GM12892 (cell line): Measurements from ENCODE around the gene SERTAD4.

Source experiments
- DNase-seq: peaks from one replicate; pipeline ENCODE4 v3.0.0; 2011; ENCODE audit not compliant: insufficient read length
- FAIRE-seq: peaks from 2 replicates; lab custom pipeline; 2011; peaks lifted over from hg19 to GRCh38; lab: Jason Lieb, UNC
- POLR2A ChIP-seq: IDR thresholded peaks from 2 replicates; pipeline ENCODE4 v1.6.1; 2011; ENCODE audit warnings: low read depth, low read length, control low read depth
- POLR2AphosphoS5 ChIP-seq: IDR thresholded peaks from 2 replicates; pipeline ENCODE4 v1.6.1; 2011; ENCODE audit warnings: low read depth, low read length, control low read depth
- TAF1 ChIP-seq: IDR thresholded peaks from 2 replicates; pipeline ENCODE4 v1.6.1; 2011; ENCODE audit warnings: low read depth, mild to moderate bottlenecking, control low read depth, low read length, borderline replicate concordance

The SERTAD4 gene

DNA sequence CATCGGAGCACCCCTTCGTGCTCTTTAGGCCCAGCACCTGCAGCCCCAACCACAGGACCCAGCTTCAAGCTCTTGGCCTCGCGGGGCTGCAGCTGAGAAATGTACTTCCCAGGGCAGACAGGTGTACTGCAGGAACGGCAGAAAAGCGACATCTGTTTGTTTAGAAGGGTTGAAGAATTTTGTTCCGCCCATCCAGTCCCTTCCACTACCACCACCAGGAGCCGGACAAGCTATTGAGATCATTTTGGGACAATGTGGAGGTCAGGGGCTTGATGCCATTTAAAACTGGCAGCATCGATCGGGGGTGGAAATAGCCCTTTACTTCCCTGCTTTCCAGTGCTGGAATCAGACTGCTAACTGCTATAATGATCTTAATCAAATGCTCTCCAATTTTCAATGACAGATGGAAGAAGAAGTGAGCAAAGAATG lies 1.7 kb downstream of the SERTAD4 start:
- no peak for DNase-seq
- TF ChIP-seq POLR2AphosphoS5 (no peak), POLR2A (no peak), TAF1 (no peak)
- no peak for FAIRE-seq

DNA sequence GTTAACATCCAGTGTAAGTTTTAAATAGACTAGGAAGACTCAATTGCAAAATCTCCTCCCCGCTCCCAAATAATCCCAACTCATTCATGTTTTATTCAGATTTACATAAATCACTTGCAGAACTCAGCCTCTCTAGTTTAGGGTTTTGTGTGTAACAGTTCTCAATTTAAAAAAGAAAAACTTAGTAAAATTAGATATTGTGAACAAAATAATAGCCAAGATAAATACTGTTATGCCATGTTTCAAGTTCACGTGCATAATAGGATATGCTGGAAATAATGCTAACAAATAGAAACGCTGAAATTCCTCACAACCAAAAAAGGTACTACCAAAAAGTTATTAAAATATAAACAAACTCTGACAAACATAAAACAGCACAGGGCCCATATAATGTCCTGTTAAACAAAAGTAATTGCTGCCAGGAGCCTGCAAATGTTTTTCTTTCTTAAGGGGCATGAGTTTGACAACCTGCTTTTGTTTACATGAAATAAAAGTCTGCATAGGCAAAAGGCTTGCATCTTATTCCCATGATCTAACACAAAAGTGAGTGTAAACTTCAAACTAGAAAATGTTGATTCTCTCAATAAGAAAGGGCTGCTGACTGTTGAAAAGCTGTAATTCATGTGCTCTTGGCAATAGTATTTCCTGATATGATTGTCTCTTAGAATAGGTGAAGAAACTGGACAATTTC lies 2.9 kb downstream of the SERTAD4 start:
- FAIRE-seq (no peak), DNase-seq (no peak)
- TF ChIP-seq TAF1 (no peak), POLR2A (no peak), POLR2AphosphoS5 (no peak)

DNA sequence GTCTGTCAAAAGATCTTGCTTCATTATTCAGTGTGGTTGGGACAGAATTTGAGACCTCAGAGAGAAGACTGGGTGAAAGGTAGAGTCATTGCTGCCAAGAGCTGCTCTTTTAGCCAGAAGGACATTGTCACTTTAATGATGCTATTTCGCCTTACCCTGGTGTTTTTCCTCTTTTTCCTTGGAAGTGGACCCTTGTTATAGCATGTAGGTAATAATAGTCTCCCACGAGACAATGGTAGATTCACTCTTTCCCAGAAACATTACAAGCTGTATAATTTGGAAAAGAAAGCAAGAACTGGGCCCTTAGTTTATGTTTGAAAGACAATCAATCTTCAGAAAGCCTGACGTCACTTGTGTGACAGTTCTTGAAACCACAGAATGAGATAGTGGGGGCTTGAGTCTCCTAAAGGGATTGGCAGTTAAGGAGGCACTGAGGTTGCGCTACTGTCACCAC lies 3.8 kb downstream of the SERTAD4 start:
- no peak for TF ChIP-seq POLR2AphosphoS5
- TF ChIP-seq TAF1 = no peak
- TF ChIP-seq POLR2A = no peak
- DNase-seq (no peak), FAIRE-seq (no peak)

DNA sequence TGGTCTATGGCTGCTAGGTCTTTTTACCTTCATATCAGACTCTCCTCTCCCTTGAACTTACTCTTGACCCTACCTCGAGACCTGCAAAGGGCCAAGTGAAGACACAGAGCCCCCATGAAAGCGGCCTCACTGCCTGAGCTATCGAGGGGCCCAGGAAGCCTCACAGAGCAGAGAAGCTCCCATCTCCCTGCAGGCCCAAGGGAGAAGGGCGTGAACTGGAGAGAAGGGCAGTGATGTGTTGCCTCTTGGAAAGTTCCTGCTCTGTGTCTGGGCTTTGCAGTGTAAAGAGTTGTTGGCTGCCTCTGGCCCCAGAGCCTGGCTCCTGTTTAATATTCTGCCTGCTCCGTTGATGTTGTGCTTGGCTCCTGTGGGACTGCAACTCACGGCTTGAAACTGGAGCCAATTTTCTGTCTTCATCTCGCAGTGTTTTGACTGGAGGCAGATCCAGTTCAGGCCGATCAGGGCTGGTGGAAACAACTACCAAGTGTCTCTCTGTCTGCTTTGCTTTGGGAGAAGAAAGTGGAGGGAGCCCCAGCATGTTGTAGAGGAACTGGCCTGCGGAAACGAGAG lies 4.3 kb downstream of the SERTAD4 start:
- FAIRE-seq (no peak), DNase-seq (no peak)
- TF ChIP-seq TAF1 (no peak), POLR2A (no peak), POLR2AphosphoS5 (no peak)

DNA sequence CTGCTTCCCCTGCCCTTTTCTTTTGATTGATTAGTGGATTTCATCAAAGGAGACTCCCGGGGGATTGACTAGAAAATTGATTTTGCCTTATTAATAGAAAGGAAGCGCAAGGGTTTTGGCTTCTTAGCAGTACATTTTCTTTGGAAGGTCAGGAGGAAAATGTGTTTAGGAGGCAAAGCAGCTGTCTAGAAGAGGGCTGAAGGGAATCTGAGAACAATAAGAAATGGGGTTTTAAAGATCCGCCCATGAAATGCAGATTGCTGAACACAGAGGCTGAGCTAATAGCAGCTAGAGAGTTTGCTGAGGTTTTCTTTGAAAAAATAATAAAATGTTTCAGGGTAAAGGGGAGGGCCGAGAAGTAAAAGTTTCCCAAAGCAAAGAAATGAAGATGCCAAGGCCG lies 4.9 kb downstream of the SERTAD4 start:
- no peak for TF ChIP-seq POLR2A
- TF ChIP-seq POLR2AphosphoS5 = no peak
- TF ChIP-seq TAF1 = no peak
- DNase-seq (no peak), FAIRE-seq (no peak)

DNA sequence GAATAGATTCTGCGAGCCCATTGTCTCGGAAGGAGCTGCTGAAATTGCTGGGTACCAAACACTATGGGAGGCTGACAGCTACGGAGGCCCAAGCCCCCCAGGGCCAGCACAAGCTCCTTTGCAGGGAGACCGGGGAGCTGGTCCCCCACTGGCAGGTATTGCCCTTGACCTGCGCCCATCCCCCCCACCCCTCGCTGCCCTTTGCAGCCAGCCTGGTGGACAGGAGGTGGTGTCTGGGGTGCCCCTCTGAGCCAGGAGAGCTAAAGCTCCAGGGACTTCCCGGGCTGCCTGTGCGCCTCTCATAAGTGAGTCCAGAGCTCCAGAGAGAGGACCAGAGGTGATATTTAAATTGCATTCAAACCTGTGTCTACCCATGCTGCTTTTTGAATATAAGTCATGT lies 5.4 kb downstream of the SERTAD4 start:
- DNase-seq = no peak
- FAIRE-seq = no peak
- TF ChIP-seq TAF1 (no peak), POLR2A (no peak), POLR2AphosphoS5 (no peak)

DNA sequence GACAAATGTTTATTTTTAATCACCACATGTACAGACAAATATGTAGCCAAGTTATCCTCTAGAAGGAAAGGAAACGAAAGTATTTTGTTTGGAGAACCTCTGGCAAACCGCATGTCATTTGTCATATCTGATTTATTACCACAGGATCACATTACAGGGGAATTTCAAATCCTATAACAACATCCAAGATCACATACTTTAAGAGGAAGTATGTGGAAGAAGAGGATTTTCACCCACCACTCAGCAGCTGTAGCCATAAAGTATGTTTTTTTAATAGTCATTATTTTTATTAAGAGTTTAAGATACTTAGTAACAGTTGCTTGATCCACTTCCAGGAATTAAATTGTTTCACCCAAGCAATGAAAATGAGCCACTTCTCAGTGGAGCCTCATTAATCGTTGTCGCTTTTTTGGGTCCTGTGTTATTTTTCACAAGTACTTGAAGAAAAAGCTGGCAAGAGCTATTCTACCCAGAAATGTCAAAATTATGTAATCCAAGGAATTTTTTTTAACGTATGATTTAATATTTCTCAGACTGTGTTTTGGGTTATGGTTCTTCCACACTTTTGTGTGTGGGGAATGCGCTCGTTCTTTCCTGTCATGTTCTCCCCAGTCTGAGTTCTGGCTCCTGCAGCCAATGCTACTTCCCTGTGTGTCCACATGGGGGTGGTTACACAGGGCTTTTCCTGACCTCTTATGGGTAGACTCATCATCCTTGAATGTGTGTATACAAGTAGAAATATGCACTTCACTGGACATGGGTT lies 6.9 kb downstream of the SERTAD4 start:
- no peak for DNase-seq
- TF ChIP-seq POLR2A (no peak), TAF1 (no peak), POLR2AphosphoS5 (no peak)
- FAIRE-seq = no peak

DNA sequence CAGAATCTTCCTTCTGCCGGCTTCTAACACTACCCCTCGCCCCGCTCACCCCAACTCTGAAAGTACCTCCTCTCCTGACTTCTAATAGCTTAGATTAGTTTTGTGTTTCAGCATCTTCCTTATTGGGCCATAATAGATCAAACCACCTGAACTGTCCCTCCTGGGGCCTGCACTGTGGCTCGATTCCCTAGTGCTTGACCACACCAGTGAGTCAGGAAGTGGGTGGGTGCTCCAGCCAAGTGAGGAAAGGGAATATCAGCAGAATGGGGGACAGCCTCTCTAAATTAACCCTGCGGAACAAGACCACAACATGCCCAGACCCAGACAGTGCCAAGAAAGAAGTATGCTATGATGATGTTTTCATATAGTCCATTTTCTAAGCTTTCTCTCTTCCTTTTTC lies 8.5 kb downstream of the SERTAD4 start:
- TF ChIP-seq TAF1 (no peak), POLR2A (no peak), POLR2AphosphoS5 (no peak)

DNA sequence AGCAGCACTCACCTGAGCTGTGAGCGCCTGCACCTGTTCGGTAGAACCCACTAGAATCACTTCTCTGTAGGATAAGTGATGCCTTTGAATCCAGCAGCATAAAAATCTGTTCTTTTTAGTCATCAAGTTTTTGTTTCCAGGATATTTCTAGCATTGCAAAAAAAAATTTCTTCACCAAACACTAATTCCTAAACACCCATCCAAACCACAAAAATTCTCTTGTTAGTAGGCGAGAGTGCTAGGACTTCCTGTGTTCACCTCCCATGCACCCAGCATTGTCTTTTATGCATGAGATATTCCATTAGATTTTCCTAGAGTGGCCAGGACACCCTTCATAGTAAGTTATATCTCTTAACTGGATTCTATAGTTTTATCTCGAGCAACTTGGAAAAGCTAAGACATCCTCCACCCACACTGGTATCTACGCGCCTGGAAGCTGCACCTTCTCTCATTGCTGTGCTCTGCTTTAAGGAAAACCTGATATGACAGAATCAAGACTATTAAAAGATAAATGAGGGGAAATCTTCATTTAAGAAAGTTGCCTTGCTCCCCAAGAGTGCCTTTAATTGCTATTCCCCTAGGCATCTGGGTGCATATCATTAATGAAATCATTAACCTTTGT lies 12.3 kb downstream of the SERTAD4 start:
- DNase-seq (no peak), FAIRE-seq (no peak)
- no peak for TF ChIP-seq TAF1
- TF ChIP-seq POLR2A = no peak
- no peak for TF ChIP-seq POLR2AphosphoS5

More for the DNA sequence above, 8.5 kb downstream of the SERTAD4 start:
- FAIRE-seq (no peak), DNase-seq (no peak)

DNA sequence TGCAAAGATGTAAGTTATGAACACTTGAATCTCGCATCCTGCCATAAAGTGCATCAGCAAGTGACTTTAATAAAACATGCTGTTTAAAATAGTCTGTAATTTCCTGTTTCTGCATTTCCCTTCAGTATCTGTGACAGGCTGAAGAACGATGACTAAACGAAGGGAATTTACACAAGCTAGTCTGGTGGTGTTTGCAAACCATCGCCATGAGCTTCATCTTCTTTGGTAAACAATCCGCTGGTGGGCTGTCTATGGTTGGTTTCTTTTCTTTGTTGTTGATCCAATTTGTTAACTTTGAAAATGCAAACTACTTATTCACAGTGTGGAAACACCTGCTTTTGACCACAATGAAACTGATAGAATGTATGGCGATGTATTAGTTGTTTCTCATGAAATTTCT lies 13.9 kb downstream of the SERTAD4 start:
- TF ChIP-seq POLR2AphosphoS5 (no peak), POLR2A (no peak), TAF1 (no peak)
- FAIRE-seq (no peak), DNase-seq (no peak)

DNA sequence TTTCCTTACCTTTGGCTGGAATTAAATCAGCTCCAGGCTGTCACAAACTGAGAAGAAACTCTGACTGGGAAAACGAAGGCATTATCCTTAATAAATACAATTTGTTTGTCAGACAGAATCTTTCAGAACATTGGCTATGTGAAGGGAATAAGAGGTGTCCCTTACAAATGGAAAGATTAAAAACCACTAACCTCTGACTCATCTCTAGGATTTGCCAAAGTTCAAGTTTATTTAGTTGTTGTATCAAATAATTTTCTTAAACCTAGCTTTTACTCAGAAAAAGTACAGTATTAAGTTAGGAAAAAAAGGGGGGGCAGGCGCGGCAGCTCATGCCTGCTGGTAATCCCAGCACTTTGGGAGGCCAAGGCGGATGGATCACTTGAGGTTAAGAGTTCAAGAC lies 15.7 kb downstream of the SERTAD4 start:
- DNase-seq = no peak
- FAIRE-seq = no peak

More for the DNA sequence above, 15.7 kb downstream of the SERTAD4 start:
- TF ChIP-seq POLR2A (no peak), POLR2AphosphoS5 (no peak), TAF1 (no peak)
